Measurements from ENCODE around the gene SLC26A9.

Gene SLC26A9

DNA sequence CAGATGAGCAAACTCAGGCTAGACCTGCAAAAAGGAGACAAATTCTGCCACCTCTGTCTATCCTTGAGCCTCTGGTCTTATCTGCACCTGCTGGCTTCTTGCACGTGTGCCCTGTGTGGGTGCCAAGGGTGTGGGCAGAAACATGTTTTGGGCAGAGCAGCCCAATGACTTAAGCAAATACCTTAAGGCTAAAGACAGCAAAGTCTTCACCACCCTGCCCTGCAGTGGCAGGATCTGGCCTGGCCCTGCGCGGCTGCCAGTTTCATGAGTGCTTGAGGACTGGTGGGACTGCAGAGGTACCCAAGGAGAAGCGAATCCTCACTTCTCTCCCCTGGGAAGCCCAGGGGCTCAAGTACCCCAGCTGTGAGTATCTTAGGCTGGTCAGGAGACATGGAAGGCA is 3.8 kb upstream of the SLC26A9 start:
- DNase-seq (ENCODE audit: low read depth): no peak

DNA sequence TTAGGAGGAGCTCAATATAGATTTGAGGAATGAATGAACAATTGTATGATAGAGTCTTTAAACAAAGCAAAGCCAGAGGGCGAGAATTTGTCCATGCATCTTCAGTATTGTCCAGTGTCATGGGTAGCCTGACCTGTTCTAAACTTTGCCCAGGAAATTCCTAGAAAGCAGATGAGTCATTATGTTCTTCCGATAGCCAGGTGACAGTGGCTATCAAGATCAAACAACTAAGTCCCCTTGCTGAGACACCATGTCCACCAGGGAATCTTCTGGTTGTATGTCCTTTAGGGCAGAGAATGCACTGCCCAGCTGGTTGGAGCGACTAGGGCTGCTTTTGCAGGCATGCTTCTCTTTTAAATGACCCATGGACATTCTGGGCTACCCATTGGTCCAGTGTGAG is 1.8 kb upstream of the SLC26A9 start:
- no peak for DNase-seq (ENCODE audit: low read depth)

DNA sequence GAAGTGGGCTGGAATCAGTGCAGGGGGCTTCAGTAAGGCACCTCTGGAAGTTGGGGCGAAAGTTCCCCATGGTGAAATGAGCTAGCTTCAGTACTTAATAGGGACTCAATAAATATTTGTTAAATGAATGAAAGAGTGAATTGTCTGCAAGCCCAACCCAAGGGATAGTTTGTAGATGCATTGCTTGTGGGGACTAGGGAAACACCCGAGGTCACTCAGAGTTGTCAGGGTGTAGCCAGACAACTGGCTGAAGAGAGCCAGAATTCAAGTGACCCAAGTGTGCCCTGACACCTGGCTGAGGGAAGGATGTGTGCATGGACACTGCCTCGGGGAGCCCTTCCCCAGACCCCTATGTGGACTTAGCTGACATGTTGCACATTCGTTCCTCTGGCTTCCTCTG is 1.3 kb upstream of the SLC26A9 start:
- no peak for DNase-seq (ENCODE audit: low read depth)

DNA sequence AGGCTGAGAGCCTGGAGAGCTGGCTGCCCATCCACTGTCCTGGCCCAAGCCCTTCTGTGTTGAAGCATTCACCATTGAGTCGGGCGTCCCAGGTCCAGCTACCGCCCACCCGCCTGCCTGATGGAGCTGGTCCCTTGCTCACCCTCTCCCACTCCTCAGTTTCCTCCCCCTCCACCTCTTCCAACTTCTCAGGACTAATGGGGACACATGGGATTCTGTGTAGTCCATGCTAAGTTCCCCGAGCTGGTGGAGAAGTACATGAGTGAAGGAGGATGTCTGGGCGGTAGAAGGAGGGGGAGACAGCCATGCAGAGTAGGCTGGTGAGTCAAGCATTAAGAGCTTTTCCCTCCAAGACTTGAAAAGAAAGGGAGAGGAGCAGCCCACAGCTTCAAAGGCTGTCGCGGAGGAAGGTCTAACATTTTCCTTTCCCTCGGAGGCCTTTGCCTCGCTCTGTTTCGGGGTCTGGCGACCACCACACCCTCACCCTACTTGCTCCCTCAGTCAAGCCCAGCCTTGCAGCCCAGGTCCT is 561 bp downstream of the SLC26A9 start:
- no peak for DNase-seq (ENCODE audit: low read depth)

DNA sequence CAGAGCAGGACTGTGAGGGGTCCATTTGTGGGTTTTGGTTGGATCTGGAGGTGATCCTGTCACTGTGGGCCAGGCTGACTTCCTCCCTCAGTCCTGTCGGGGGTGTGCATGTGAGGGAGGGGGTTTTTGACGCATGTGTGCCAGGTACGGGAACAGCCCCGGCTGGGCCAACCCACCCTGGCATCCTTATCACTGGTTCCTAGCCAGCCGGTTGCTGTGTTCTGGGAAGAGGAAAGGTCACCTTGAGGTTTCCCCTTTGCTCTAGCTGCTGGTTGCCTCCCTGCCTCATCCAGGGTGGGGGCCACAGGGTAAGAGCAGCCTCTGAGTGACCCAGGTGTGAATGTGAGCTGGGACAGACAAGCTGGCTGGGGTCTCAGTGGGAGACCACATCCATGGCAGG is 2.5 kb downstream of the SLC26A9 start:
- no peak for DNase-seq (ENCODE audit: low read depth)

DNA sequence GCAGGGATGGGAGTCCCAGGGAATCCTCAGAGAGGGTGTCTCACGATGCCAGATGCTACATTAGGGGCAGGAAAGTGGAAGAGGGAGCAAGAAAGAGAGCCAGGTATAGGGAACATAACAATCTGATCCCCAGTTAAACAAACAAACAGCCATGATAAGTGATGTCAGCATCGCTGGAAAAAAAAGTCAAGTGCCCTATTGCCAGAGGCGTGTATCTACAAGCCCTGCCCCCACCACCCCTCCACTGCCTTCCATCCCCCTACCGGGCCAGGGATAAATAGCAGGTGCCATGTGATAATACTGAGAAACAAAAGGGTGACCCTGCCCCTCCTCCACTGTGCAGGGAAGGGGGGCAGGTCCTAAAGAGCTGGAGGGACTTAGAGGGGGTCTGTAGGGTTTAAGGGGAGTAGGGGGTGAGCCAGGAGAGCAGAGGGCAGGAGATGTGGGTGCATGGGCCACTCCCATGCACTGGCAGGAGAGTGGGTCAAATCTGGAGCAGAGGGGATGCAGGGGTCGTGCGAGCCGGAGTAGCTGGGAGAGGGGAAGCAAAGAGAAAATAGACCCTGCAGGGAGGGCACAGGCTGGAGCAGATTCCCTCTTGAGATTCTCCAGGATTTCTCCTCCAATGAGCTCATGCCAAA is 3.4 kb downstream of the SLC26A9 start:
- no peak for DNase-seq (ENCODE audit: low read depth)

DNA sequence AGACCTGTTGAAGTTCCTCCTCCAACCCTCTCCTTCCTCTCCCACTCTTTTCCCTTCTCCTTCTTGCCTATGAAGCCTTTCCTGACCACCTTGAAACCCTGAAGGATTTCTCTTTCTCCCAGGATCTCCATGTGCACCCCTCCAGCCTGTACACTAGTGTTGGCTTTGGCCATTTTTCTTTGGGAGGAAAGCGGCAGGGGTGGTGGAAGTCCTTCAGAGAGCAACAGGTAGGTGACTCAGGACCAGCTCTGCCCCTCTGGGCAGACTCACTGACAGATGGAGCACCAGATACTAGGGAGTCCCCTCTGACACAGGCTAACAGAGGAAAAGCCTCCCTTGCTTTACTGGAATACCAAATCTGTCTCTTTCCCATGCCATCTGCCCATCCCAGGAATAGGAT is 4.6 kb downstream of the SLC26A9 start:
- no peak for DNase-seq (ENCODE audit: low read depth)

DNA sequence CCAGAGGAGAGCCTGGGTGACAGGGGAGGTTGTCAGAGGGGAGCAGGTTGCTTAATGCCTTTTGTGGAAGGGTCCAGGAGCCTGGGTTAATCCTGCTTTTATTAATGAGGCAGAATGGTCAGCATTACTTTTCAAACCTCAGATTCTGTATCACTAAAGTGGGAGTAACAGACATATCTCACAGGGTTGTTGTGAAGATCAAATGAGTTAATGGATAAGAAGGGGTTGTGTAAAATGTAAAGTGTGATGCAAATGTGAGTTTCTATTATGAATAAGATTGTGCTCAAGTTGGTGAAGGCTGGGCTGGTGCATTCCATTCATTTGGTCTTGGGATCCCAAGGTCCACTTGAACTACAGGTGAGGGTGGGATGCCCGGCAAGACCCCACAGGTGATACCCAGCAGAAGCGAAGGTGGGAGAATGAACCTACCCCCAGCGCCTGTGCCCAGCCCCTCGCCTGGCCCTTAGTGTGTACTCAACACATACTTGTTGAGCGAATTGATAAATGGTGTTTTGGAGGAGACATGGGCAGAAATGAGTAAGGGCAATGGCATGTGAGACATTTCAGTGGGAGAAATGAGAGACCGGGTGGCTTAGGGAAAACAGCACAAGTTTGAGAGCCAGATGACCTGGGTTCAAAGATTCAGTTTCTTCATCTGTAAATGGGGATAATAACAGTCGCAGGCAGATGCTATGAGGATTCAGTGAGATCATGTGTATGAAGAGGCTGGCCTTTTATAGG is 6.2 kb downstream of the SLC26A9 start:
- DNase-seq (ENCODE audit: low read depth): no peak

DNA sequence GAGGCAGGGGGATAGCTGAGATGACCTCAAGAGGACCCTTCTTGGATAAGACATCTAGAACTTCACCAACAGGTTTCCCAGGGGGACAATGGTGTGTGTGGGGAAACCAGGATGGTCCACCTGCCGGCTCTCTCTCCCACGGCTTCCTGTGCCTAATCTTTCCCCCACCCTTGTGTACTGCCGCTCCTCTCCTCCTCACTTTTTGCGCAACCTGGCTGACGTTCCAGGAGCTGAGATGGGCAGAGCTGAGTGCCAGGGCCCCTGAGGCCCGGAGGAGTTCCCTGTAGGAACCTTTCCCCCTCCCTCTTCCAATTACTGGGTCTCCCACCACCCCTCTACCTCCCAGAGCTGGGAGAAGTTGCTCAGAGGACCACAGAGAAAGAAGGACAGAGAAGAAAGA is 6.9 kb downstream of the SLC26A9 start:
- DNase-seq (ENCODE audit: low read depth): no peak

DNA sequence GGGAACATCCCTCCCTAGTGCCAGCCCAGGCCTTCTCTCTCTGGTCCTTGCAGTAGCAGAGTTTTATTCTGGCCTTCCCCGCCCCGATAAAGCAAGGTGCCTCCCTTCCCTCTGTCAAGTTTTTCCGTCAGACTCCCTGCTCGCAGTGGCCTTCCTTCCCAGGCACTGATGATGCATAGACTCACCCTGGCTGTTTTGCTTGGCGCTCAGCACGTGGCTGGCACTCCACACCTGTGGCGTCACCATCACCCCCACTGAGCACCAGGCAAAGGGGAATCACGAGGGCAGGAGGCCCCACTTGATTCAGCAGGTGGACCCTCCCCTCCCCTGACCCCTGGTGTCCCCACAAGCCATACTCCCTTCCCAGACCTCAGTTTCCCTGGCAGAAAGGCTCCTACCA is 7.4 kb downstream of the SLC26A9 start:
- no peak for DNase-seq (ENCODE audit: low read depth)

DNA sequence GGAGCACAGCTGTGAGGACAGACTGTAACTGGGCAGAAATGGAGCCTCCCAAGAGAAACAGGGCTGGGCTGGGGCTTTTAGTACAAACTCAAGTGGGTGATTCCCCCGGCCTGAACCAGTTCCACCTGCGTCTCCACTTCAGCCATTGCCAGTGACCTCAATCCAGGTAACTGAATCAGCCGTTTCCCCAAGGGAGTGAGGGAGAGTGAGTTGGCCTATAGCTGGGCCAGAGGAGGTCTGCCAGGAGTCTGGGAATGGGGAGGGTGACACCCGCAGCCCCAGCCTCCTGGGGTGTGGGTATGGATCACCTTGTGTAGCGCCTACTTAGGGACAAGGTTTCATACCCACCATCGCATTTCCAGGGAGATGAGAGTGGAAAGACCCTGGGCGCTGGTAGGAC is 8.5 kb downstream of the SLC26A9 start:
- DNase-seq (ENCODE audit: low read depth): no peak

DNA sequence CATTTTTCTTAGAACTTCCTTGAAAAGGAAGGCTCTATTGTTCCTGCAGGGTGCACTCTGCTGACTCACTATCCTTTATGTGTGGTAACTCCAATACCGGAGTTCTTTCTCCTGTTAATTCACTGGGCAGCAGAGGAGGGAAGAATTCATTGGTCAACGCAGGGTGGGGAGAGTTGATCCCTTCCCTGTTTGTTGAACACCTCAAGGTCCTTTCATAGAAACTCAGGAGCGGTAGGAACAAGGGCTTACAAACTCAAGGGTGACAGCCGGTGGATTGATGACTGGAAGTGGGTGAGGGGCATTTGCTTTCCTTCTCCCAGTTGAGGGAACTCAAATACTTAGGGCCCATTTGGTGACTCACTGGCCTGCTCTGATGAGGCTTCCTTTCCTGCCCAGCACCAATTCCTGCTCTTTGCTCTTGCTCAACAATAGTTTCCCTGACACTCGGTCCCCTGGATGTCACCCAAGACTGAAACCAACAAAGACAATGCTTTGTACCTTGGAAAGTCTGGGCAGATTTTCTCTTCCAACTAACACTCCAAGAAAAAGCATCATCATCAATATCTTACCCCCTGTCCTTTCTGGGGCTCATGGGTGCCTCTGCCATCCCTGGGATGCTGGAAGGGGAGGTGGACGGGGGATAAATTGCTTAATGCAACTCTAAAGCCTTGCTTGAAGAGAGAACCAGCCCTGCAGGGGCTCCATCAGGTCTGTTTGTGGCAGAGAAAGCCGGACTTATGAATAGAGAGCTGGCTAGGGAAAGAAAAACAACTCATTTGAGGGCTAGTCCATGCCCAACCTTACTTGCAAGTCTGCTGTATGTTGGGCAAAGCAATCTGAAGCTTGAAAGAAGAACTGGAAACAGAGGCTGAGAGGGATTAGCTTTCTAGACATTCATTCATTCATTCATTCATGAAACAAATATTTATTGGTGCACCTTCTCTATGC is 9.3 kb downstream of the SLC26A9 start:
- DNase-seq (ENCODE audit: low read depth): peak; percentile 58

DNA sequence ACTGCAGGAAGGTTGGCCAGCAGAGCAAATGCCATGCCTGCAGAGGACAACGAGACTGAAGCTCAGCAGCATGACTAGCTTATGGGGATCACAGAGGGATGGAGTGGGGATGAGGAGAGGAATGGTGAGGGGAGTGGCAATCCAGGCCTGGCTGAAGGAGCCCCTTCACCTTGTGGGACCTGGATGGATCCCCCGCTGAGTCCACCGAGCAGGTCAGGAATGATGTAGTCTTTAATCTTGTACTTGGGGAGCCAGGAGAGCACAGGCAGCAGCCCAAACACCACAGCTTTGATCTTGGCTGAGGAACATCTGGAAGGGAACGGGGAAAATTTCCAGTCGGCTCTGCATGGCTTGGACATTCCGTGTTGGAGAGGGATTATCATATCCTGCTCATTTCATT is 10.5 kb downstream of the SLC26A9 start:
- no peak for DNase-seq (ENCODE audit: low read depth)

DNA sequence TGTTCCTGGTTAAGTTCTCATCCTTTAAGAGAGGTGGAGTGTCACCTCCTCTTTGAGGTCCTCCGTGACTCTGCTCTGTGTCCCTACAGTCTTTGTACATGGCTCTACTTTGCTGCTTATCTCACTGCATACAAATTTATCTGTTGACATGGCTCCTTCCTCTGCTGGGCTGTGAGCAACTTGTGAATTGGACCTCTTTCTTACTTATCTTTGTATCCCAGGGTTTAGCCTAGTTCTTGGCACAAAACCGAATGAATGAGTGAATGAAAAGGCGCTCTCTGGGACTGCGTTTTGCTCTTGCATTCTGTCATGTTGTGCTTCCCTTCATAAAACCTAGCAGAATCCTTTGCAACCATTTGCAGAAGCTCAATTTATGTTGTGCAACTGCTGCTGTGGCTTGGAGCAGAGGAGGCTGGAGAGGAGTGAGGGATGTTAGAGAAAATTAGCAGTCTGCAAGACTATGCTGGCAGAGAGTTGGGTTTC is 12.4 kb downstream of the SLC26A9 start:
- no peak for DNase-seq (ENCODE audit: low read depth)

DNA sequence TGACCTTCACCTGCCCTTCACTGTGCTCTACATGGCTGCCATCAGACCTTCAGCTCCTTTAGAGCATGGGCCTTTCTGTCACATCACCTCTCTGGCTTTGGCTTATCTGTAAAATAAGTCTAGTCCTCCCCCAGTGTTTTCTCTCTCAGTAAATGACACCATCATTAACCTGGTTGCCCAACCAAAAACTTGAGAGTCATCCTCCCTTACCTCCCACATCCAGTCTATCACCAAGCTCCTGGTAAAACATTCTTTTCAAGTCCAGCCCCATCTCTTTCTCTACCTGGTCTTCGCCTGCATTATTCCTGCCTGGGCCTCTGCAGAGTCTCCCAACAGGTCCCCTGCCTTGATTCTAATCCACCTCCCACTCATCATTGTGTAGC is 13.1 kb downstream of the SLC26A9 start:
- no peak for DNase-seq (ENCODE audit: low read depth)

DNA sequence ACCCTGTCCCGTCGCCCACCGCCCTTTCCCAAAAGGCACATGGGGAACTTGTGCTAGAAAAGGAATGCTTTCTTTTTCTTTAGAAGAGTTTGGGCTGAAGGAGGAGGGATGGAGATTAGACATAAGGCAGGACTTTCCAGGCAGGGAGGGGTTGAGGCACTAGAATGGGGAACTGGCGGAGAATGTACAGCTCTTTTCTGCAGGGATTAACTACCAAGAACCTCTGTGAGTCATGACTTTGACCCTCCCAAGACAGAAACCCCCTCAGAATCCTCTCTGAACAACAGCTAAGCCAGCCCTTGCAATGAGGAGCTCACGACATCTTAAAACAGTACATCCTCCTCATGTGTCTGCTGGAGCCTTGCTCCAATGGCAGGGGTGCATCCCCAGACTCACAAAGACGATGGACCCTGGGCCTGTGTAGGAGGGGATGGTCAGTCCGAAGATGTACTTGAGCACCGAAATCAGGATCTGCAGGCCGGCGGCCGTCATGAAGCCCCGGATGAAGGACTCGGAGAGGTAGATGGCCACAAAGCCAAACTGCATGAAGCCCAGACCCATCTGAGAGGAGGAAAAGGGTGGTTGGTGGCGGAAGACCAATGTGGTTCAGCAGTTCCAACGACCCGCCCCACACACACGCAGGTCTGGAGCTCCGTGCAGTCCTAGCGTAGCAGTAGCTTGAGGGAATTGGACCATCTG is 13.6 kb downstream of the SLC26A9 start:
- DNase-seq (ENCODE audit: low read depth): no peak

DNA sequence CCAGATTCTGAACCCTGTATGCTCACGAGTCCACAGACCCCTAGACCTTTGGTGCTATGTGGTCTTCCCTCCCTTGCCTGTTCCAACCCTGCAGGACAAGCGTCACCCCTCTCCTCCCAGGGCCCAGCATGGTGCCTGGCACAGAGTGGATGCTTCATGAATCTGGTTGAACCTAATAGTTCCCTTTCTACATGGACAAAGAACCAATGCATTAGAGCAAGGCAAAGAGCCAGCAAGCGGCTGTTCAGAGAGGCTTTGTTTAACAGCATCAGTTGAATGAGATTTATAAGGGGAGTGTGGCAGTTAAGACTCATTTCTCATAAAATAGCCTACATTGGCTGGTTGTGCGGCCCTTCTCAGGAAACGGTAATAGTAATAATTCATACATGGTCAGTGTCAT is 14.9 kb downstream of the SLC26A9 start:
- DNase-seq (ENCODE audit: low read depth): no peak

DNA sequence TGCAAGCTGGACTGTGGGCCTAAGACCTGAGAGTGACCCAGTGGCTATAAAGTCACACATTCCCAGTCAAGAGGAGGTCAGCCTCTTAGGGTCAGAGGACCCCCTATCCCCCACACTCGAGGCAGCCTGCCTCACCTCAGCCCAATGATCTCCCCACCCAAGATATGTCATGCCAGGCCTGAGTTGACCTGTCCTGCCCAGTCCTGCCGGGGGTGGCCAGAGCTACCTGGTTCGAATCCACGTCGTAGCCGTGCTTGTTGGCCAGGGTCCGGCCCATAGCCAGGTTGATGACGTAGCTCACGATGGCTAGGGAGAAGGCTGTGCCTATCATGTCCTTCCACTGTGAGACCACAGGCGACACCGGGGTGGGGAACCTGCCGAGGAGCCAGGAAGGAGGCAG is 15.6 kb downstream of the SLC26A9 start:
- no peak for DNase-seq (ENCODE audit: low read depth)

DNA sequence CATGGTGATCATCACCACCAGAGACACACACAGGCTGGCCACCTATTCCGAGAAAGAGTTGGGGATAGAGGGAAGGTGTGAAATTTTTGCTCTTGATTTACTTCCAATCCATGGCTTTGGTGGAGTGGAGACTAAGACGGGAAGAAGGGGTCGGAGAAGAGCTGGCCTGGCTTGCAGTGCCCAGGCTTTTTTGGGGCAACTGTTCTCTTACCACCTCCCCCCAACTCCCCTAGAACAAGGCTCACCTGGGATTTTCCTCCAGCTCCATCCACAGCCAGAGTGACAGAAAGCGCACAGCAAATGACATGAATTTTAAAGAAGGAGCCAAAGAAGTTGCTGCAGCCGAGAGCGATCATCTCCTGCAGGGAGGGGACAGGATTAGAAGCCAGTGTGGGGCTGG is 16.0 kb downstream of the SLC26A9 start:
- DNase-seq (ENCODE audit: low read depth): no peak

DNA sequence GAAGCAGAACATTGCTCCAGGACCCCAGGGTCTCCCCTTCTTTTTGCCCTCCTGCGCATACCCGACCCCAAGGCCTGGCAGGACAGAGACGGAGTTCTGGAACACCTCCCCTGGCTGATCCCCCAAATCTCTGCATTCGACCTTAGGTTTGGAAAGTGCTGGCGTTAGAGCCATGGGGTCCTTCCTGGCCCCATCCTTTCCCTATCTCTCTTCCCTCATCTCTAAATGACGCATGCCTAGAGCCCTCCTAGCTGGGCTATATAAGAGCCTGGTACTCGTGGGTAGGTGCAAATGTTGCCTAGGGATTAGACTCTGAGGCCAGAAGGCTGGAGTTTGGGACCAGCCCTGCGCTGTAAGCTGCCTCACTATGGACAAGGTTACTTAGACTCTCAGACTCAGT is 16.6 kb downstream of the SLC26A9 start:
- no peak for DNase-seq (ENCODE audit: low read depth)

DNA sequence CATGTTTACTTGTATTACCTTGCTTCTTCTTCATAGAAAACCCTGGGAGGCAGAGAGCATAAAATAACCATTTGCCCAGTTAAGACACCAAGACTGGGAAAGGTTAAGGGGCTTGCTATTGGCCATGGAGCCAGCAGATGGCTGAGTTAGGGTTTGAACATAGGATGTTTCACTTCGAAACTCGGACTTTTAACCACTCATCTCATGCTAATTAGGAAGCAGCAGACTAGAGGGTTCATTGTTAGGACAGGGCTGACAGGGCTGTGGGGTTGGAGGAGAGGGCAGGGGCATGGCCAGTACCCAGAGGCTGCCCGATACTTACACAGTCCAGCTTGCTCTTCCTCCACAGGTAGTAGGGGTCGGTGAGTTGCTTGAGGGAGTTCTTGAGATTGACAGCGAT is 17.0 kb downstream of the SLC26A9 start:
- DNase-seq (ENCODE audit: low read depth): no peak

DNA sequence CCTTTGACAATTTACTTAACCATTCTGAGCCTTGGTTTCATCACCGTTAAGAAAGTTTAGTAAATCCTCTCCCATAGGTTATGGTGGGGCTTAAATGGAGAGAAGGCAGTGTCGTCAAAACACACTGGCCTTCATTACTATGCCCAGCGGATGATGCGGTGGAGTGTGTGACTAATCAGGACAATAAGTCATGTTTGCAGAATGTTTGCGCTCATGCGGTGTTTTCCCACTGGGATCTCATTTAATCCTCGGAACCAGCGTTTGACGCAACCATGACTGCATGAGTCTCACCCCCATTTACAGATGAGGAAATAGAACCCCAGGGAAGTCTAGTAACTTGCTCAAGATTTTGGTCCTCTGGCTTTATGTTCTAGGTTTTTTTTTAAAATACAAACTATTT is 17.5 kb downstream of the SLC26A9 start:
- DNase-seq (ENCODE audit: low read depth): peak; percentile 96
